GM21619 (cell line): Measurements from ENCODE around the gene EMID1.

Experiments used
- ATAC-seq: cut with Tn5 transposase; IDR thresholded peaks from one replicate; pipeline ENCODE4 v1.9.1; 2021; ENCODE audit not compliant: unreplicated experiment

The EMID1 gene

GRCh38 chr22:29288837-29289236 is 83.1 kb downstream of the EMID1 start:
- ATAC-seq: no peak

GRCh38 chr22:29290061-29290460 is 84.4 kb downstream of the EMID1 start:
- ATAC-seq: no peak

- no peak for ATAC-seq
These were observed 85.5 kb downstream of the EMID1 start for GRCh38 chr22:29291215-29291614.

GRCh38 chr22:29292379-29292778 is 86.7 kb downstream of the EMID1 start:
- no peak for ATAC-seq

GRCh38 chr22:29298641-29299040 is 92.9 kb downstream of the EMID1 start:
- ATAC-seq: no peak

- no peak for ATAC-seq
These were observed 93.6 kb downstream of the EMID1 start for GRCh38 chr22:29299136-29299900.

- ATAC-seq: no peak
These were observed 94.7 kb downstream of the EMID1 start for GRCh38 chr22:29300467-29300806.

GRCh38 chr22:29300807-29301601 is 95.3 kb downstream of the EMID1 start:
- no peak for ATAC-seq

GRCh38 chr22:29301716-29302401 is 96.2 kb downstream of the EMID1 start:
- ATAC-seq: no peak

- no peak for ATAC-seq
These were observed 96.6 kb downstream of the EMID1 start for GRCh38 chr22:29302402-29302680.

GRCh38 chr22:29302681-29303465 is 97.2 kb downstream of the EMID1 start:
- no peak for ATAC-seq

- no peak for ATAC-seq
These were observed 100.1 kb downstream of the EMID1 start for GRCh38 chr22:29305836-29306174.

GRCh38 chr22:29306175-29306834 is 100.6 kb downstream of the EMID1 start, which contains the start of gene GAS2L1:
TSS of gene GAS2L1 (plus strand) at chr22:29306650. CDS start at chr22:29308106, 1,456 bp downstream.
- no peak for ATAC-seq

- ATAC-seq: no peak
These were observed 101.3 kb downstream of the EMID1 start for GRCh38 chr22:29306835-29307595.

- no peak for ATAC-seq
These were observed 102.0 kb downstream of the EMID1 start for GRCh38 chr22:29307596-29308147.

GRCh38 chr22:29308148-29308790 is 102.6 kb downstream of the EMID1 start:
- ATAC-seq: no peak

- no peak for ATAC-seq
These were observed 103.1 kb downstream of the EMID1 start for GRCh38 chr22:29308791-29309262.
